ENCODE results near the gene OR5H14.
"Not testable (repeated sequence)": the region's sequence is repeated elsewhere in the genome, so short reads cannot be mapped to it uniquely, and the experiment has no call there.

OR5H14 gene

GRCh38 chr3:98147179-98147578, at the start of gene OR5H14:
Gene OR5H14 (plus strand): TSS chr3:98147479. CDS start chr3:98149386, 1,907 bp downstream.
- DNase-seq = no peak

DNA sequence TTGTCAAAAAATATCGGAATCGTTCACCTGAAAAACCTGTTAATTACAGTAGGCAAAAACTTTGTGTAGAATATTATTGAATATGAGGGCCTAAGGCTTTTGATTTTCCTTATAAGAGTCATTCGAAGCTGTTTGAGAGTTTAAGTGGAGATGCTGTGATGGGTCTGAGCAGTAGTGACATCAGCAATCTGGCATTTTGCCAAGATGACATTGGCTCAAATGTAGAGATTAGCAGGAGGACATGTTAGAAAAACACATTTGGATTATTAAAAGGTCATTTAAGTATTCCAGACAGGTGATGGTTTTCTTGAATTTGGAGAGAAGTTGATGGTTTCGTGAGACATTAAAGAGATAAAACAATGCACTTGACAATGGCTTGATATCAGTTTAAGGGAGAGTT, 47.4 kb upstream of the OR5H14 start:
- DNase-seq = no peak

GRCh38 chr3:98108162-98108561, 39.1 kb upstream of the OR5H14 start:
- no peak for DNase-seq

- DNase-seq = no peak
Measured at GRCh38 chr3:98109807-98110549, 37.3 kb upstream of the OR5H14 start.

GRCh38 chr3:98110550-98110908, 36.8 kb upstream of the OR5H14 start:
- DNase-seq = no peak

DNA sequence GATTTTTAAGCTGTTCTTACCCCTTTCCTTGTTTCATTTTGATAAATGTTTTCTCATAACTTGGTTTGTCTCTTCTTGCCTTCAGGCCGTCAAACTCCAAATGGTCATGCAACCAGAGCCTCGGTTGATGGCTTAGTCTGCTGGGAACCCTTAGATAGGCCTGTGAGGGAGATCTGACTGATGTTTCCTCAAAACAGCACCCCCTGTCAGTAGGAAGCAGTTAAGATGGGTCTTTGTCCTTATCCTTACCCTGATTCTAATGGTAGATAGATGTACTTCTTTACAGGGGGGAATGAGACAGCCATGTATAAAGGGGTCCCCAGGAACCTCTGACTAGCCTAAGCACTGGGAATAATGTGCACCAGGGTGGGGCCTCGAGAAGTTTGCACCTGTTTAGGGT, 33.0 kb upstream of the OR5H14 start:
- DNase-seq = no peak

DNA sequence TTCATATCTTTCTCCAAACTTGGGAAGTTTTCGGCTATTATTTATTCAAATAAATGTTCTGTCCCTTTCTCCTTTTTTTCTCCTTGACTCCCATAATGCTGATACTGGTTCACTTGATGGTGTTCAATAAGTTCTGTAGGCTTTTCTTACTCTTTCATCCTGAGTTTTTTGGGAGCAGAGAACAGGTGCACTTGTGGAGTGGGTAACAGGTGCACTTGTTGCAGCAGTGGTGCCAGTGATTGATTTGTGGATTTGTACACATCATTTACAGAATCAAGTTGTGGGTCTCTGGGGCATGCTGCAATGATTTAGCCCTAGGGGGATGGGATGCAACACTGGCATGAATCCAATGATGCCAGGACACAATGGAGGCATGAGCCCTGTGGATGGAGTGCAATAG, 31.6 kb upstream of the OR5H14 start:
- DNase-seq = no peak

GRCh38 chr3:98130421-98130820, 16.9 kb upstream of the OR5H14 start, which contains the start of gene OR5H1:
Gene OR5H1 (plus strand): TSS chr3:98130721. CDS start chr3:98132698, 1,977 bp downstream.
- DNase-seq = no peak

DNA sequence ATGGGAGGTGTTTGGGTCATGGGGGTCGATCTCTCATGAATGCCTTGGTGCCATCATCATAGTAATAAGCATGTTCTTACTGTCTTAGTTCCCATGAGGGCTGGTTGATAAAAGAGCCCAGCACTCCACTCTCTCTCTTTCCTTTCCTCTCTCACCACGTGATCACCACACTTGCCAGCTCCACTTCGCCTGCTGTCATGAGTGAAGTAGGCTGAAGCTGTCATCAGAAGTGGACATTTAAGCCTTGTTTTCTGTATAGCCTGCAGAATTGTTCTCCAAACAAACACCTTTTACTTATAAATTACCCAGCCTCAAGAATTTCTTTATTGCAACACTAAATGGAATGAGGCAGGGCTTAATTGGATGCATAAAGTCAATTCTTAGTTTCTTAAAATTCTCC, 10.6 kb upstream of the OR5H14 start:
- DNase-seq = no peak

GRCh38 chr3:98137826-98138557, 9.3 kb upstream of the OR5H14 start:
- DNase-seq = not testable (repeated sequence)

GRCh38 chr3:98140531-98140930, 6.7 kb upstream of the OR5H14 start:
- DNase-seq = no peak

DNA sequence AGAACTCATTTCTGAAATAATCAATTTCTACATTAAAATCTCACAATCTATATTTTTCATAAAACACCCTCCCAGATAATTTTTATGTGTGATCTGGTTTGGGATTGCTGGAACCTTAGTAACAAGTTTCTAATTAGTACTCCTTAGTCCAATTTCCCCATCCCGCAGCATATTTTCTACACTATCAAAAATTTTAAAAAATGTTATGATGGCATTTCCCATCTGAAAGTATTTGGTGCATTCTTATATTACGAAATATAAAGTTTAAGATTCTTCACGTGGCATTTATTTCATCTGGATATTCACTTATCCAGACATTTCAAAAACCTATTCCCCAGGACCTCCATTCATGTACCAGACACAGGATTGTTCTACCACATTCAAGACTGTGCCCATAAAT, 1.5 kb downstream of the OR5H14 start:
- DNase-seq = no peak

GRCh38 chr3:98149456-98149855, 2.2 kb downstream of the OR5H14 start:
- not testable (repeated sequence) for DNase-seq

GRCh38 chr3:98151241-98151640, 4.0 kb downstream of the OR5H14 start:
- DNase-seq = no peak

DNA sequence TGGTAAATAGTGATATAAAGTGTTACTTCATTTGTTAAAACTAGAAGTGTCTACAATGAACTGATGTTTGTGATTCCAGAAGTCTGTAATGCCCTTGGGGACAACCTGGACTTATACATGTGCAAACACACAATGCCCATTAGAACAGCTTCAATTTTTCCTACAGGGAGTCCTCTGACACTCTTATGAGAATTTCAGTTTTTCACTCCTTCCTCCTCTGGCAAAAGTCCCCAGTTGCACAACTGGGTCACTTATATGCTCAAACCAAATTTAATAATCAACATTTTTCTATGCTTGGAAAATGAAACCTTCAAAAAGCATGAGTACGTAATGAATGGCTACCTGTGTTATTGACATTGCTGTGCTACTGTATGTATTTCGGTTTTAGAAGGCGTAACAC, 19.1 kb downstream of the OR5H14 start, which contains the start of gene OR5H15:
TSS of gene OR5H15 (plus strand) at position 301 of the 400 bp plus-strand sequence. CDS start 2,004 bp downstream, outside the sequence.
- DNase-seq = no peak

GRCh38 chr3:98171071-98171470, 23.8 kb downstream of the OR5H14 start:
- no peak for DNase-seq

DNA sequence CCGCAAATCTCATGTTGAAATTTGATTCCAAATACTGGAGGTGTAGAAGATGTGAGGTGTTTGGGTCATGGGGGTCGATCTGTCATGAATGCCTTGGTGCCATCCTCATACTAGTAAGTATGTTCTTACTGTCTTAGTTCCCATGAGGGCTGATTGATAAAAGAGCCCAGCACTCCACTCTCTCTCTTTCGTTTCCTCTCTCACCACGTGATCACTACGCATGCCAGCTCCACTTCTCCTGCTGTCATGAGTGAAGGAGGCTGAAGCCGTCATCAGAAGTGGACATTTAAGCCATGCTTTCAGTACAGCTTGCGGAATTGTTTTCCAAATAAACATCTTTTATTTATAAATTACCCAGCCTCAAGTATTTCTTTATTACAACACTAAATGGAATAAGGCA, 25.3 kb downstream of the OR5H14 start:
- DNase-seq = no peak

GRCh38 chr3:98180319-98180890, 33.1 kb downstream of the OR5H14 start:
- no peak for DNase-seq

GRCh38 chr3:98182196-98182595, 34.9 kb downstream of the OR5H14 start:
- no peak for DNase-seq

GRCh38 chr3:98185180-98185579, 37.9 kb downstream of the OR5H14 start:
- DNase-seq = no peak

DNA sequence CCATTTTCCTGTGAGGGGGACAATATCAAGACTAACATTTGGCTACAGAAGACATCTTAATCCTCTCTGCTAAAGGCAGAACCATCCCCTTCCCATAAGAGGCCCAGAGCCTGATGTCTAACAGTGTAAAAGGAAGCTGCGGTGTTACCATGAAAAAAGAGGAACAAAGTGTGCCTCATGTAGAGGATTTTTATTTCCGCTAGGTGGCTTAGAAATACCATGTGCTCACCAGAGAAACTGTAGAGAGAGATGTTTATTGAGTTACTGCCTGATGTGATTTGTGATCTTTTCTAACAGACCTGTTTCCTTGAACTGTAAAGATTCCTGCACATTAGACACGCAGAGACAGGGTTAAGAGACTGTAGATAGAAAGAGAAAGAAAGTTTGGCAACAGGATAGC, 41.3 kb downstream of the OR5H14 start:
- no peak for DNase-seq

DNA sequence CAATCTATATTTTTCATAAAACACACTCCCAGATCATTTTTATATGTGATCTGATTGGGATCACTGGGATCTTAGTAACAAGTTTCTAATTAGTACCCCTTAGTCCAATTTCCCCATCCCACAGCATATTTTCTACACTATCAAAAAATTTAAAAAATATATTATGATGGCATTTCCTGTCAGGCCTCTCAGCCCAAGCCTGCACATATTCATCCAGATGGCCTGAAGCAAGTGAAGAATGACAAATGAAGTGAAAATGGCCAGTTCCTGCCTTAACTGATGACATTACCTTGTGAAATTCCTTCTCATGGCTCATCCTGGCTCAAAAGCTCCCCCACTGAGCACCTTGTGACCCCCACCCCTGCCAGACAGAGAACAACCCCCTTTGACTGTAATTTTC, 43.6 kb downstream of the OR5H14 start:
- not testable (repeated sequence) for DNase-seq

DNA sequence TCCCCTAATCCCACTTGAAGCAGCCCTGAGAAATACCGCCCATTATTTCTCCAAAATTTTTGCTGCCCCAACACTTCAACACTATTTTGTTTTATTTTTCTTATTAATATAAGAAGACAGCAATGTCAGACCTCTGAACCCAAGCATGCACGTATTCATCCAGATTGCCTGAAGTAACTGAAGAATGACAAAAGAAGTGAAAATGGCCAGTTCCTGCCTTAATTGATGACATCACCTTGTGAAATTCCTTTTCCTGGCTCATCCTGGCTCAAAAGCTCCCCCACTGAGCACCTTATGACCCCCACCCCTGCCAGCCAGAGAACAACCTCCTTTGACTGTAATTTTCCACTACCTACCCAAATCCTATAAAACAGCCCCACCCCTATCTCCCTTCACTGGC, 49.0 kb downstream of the OR5H14 start:
- DNase-seq = not testable (repeated sequence)

GRCh38 chr3:98199020-98199419, 51.7 kb downstream of the OR5H14 start:
- no peak for DNase-seq

All from NCI-H526 treated with DMSO at 0.1 percent for 48 hours (cell line).